ENCODE data around the gene NTM. TPM values are rescaled to one million over a fixed set of nuclear protein-coding genes. Genes with fewer than 3 reads are reported as not detected.

NTM gene
- total and polyA plus RNA-seq, 8 donors = 0.04 to 4.4 (median 0.50) TPM

- DNase-seq = no peak
- intact Hi-C loops (cut with DNase I) = no loop called here
- H3K27me3 ChIP-seq = peaks cover 0 to 5% (median 0%) of the 10 kb centered on the region in 4 donors
- H3K4me1 ChIP-seq = no peaks in the 10 kb centered on the region
- WGBS, 2 donors = 38 to 52% methylated on average over 10 of the region's 10 CpGs
- H3K36me3 ChIP-seq = no peaks in the 10 kb centered on the region
- H3K9me3 ChIP-seq = no peaks in the 10 kb centered on the region
- no peak overlapping the region for H3K27ac ChIP-seq
- FAIRE-seq = no peak
- H3K4me3 ChIP-seq = no peak overlapping the region
- ATAC-seq = peak in 1 of 4 donors; percentile 37
- no peak for TF ChIP-seq CTCF (IDR thresholded peaks at IDR 0.05)
These were observed 97.4 kb downstream of the NTM start for GRCh38 chr11:131467645-131468394.

GRCh38 chr11:131468565-131468964, 98.2 kb downstream of the NTM start:
- TF ChIP-seq CTCF (IDR thresholded peaks at IDR 0.05) = no peak
- H3K9me3 ChIP-seq = no peaks in the 10 kb centered on the region
- intact Hi-C loops (cut with DNase I) = no loop called here
- ATAC-seq (no peak), DNase-seq (no peak), FAIRE-seq (no peak)
- no peaks in the 10 kb centered on the region for H3K36me3 ChIP-seq
- no peak overlapping the region for H3K27ac ChIP-seq
- 24 to 36% methylated on average over 2 of the region's 2 CpGs for WGBS, 2 donors
- H3K27me3 ChIP-seq = peaks cover 0 to 5% (median 0%) of the 10 kb centered on the region in 4 donors
- H3K4me1 ChIP-seq = no peaks in the 10 kb centered on the region
- no peak overlapping the region for H3K4me3 ChIP-seq

GRCh38 chr11:131470216-131470925, 100.0 kb downstream of the NTM start:
- 41 to 52% methylated on average over 6 of the region's 6 CpGs for WGBS, 2 donors
- FAIRE-seq (no peak), ATAC-seq (no peak), DNase-seq (no peak)
- H3K9me3 ChIP-seq = no peaks in the 10 kb centered on the region
- peaks cover 0 to 5% (median 0%) of the 10 kb centered on the region in 4 donors for H3K27me3 ChIP-seq
- no peak overlapping the region for H3K27ac ChIP-seq
- intact Hi-C loops (cut with DNase I) = no loop called here
- H3K4me1 ChIP-seq = no peaks in the 10 kb centered on the region
- H3K36me3 ChIP-seq = no peaks in the 10 kb centered on the region
- TF ChIP-seq CTCF (IDR thresholded peaks at IDR 0.05) = no peak
- H3K4me3 ChIP-seq = no peak overlapping the region

GRCh38 chr11:131471976-131472375, 101.6 kb downstream of the NTM start:
- peaks cover 0 to 5% (median 0%) of the 10 kb centered on the region in 4 donors for H3K27me3 ChIP-seq
- WGBS, 2 donors = 37 to 48% methylated on average over 3 of the region's 3 CpGs
- ATAC-seq (no peak), FAIRE-seq (no peak), DNase-seq (no peak)
- intact Hi-C loops (cut with DNase I) = no loop called here
- H3K27ac ChIP-seq = no peak overlapping the region
- no peak overlapping the region for H3K4me3 ChIP-seq
- TF ChIP-seq CTCF (IDR thresholded peaks at IDR 0.05) = no peak
- no peaks in the 10 kb centered on the region for H3K9me3 ChIP-seq
- no peaks in the 10 kb centered on the region for H3K36me3 ChIP-seq
- H3K4me1 ChIP-seq = no peaks in the 10 kb centered on the region

GRCh38 chr11:131474947-131475346, 104.5 kb downstream of the NTM start:
- 47 to 53% methylated on average over 1 of the region's 1 CpG for WGBS, 2 donors
- intact Hi-C loops (cut with DNase I) = no loop called here
- Histone ChIP-seq H3K4me1 (no peaks in the 10 kb centered on the region), H3K4me3 (no peak overlapping the region), H3K9me3 (no peaks in the 10 kb centered on the region), H3K27ac (no peak overlapping the region), H3K27me3 (peaks cover 0 to 5% (median 0%) of the 10 kb centered on the region in 4 donors), H3K36me3 (no peaks in the 10 kb centered on the region)
- FAIRE-seq = no peak
- no peak for TF ChIP-seq CTCF (IDR thresholded peaks at IDR 0.05)
- no peak for ATAC-seq
- DNase-seq = no peak
